ENCODE data around the gene TARS3.

- no peak for TF ChIP-seq CTCF (IDR thresholded peaks at IDR 0.05)
- no peak for TF ChIP-seq POLR2A (IDR thresholded peaks at IDR 0.05)
These were observed 54.5 kb downstream of the TARS3 start for GRCh38 chr15:101669744-101670143.

Data from testis (tissue), 2 donors.